ENCODE results near the gene TRPC4AP.

TRPC4AP gene

DNA sequence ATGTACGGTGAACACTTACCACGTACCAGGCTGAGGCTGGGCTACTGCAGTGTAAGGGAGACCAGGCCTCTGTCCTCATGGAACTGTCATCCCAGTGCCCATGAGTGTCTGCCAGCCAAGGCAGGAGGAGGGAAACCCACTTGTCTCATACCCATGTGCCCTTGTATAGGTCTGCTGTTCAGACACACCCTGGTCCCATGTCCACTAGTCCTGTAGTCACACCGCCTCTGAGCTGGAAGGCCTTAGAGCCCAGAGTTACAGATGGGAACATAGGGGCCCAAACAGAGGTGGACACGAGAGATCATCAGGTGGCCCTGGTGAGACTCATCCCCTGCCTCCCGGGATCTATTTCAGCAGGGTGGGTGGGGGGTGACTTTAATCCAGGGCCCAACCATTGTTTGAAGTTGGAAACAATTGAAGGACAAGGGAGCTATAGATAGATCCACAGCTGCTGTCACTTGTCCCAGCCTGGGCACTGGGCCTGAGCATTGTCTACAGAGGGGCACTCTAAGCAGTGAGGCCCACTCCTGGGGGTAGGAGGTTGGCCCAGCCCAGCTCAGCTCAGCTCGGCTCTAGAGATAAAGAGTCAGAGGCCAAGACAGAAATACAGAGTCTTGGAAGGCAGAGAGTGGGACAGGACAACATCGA, 122.3 kb downstream of the TRPC4AP start:
- DNase-seq (ENCODE audit: insufficient read length, low spot score) (no peak), FAIRE-seq (no peak)
- no peak for TF ChIP-seq POLR2A (IDR thresholded peaks at IDR 0.05; ENCODE audit: low read depth, low read length)

DNA sequence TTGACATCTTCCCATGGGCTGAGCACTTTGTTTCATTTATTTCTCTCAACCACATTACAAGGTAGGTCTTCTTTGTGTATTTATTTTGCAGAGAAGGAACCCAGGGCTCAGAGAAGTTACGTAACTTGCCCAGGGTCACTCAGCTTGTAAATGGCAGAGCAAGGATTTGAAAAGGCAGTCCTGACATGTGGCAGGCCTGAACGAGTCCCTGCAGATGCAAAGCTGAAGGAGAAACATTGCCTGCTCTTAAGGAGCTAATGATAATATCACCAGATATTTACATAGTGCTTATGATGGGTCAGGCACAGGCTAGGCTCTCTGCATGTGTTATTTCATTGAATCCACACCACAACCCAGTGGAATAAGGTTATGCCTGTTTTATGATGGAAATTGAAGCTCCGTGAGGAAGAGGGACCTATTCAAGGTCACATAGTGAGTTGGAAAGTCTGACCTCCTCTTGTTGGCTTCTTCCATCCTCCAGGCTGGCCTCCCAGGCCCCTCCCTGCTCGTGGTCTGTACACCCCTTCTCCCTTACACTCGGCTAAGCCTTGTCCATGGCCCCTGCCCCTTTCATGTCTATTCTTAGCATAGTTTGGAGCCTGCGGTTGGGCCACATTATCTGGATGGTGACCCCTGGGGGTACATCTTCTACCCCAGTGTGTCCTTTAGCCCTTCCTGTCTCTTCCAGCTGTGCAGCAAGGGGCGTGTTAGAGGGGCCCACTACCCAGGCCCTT, 124.4 kb downstream of the TRPC4AP start:
- no peak for TF ChIP-seq POLR2A (IDR thresholded peaks at IDR 0.05; ENCODE audit: low read depth, low read length)
- FAIRE-seq (no peak), DNase-seq (ENCODE audit: insufficient read length, low spot score) (no peak)

DNA sequence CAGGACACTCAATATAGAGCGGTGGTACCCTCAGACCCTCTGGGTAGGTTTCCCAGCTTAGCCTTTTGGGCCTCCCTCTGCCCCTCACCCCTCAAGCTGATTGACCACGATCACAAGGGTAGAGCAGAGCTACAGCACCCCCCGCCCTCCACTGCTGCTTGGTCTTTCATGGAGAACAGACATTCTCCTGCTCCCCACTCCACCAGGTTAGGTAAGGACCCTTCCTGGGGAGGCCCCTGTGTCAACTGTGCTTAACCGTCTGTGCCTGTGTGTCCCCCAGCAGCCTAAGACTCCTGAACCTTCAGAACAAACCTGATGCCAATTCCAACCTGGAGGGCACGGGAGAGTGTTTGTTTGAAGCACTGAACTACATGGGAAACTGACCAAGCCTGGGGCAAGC, 125.2 kb downstream of the TRPC4AP start:
- no peak for DNase-seq (ENCODE audit: insufficient read length, low spot score)
- no peak for TF ChIP-seq POLR2A (IDR thresholded peaks at IDR 0.05; ENCODE audit: low read depth, low read length)

DNA sequence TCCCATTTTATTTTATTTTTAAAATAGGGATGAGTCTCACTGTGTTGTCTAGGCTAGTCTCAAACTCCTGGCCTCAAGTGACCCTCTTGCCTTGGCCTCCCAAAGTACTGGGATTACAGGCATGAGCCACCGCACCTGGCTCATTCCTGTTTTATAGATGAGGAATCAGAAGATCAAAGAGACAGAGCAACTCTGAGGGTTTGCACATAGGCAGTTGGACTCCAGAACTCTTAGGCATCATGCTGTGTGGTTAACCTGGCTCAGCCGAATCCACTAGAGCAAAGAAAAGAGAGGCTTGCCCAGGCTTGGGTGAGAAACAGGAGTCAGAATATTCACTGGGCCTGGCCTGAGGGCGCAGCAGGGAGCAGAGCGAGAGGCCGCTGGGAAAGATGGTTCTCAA, 127.6 kb downstream of the TRPC4AP start:
- no peak for TF ChIP-seq POLR2A (IDR thresholded peaks at IDR 0.05; ENCODE audit: low read depth, low read length)
- DNase-seq (ENCODE audit: insufficient read length, low spot score) = no peak
- no peak for FAIRE-seq

More for the DNA sequence above, 125.2 kb downstream of the TRPC4AP start:
- FAIRE-seq = no peak

DNA sequence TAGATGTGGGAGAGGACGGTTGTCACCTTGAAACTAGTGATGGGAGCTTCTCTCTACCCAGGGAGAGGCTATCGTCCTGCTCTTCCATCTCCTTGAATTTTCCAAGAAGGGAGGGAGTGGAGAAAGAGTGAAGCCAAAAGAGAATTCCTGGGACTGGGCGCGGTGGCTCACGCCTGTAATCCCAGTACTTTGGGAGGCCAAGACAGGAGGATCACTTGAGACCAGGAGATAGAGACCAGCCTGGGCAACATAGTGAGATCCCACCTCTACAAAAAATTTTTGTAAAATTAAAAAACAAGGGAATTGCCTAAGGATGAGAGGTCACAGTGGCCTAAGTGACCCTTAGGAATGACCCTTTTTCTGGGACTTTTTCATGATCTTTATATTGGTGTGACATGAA, 128.1 kb downstream of the TRPC4AP start:
- no peak for FAIRE-seq
- no peak for DNase-seq (ENCODE audit: insufficient read length, low spot score)
- no peak for TF ChIP-seq POLR2A (IDR thresholded peaks at IDR 0.05; ENCODE audit: low read depth, low read length)

DNA sequence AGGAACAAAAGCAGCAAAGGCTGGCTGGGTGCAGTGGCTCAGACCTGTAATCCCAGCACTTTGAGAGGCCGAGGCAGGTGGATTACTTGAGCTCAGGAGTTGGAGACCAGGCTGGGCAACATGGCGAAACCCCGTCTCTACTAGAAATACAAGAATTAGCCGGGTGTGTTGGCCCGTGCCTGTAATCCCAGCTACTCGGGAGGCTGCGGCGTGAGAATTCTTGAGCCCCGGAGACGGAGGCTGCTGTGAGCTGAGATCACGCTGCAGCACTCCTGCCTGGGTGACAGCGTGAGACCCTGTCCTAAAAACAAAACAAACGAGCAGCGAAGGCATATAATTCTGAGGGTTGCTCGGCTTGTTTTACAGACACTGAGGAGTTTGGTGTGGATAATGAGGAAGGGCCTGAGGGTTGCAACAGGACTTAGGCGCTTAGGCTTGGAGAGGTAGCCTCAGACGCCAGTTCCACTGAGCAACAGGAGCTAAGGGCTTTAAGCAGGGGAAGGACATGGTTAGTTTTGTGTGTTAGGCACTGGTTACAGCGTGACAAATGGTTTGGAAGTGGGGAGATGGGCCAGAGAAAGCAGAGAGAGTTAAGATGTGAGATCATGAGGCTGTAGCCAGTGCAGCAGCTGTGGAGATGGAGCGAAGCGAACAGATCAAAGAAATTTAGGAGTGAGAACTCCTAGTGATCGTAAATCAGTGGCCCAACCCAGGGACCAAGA, 135.7 kb downstream of the TRPC4AP start:
- no peak for TF ChIP-seq POLR2A (IDR thresholded peaks at IDR 0.05; ENCODE audit: low read depth, low read length)
- no peak for DNase-seq (ENCODE audit: insufficient read length, low spot score)
- no peak for FAIRE-seq

DNA sequence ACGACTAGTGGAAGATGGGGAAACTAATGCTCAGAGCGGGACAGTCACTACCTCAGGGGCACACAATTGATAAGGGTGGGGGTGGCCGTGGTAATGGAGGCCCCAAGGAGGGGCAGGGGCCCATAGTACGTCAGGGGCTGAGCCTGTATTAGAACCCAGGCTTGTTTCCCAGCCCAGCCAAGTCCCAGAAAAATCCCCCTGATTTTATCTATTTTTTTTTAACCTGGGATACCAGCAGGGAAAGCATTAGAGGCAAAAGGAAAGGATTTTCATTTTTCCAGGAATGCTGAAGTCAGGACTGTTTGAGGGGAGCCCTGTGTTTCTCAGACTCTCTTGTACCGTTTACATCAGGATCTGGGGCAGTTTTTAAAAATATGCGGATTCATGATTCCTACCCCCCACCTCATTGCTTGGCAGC, 136.6 kb downstream of the TRPC4AP start:
- DNase-seq (ENCODE audit: insufficient read length, low spot score) (no peak), FAIRE-seq (no peak)
- no peak for TF ChIP-seq POLR2A (IDR thresholded peaks at IDR 0.05; ENCODE audit: low read depth, low read length)

DNA sequence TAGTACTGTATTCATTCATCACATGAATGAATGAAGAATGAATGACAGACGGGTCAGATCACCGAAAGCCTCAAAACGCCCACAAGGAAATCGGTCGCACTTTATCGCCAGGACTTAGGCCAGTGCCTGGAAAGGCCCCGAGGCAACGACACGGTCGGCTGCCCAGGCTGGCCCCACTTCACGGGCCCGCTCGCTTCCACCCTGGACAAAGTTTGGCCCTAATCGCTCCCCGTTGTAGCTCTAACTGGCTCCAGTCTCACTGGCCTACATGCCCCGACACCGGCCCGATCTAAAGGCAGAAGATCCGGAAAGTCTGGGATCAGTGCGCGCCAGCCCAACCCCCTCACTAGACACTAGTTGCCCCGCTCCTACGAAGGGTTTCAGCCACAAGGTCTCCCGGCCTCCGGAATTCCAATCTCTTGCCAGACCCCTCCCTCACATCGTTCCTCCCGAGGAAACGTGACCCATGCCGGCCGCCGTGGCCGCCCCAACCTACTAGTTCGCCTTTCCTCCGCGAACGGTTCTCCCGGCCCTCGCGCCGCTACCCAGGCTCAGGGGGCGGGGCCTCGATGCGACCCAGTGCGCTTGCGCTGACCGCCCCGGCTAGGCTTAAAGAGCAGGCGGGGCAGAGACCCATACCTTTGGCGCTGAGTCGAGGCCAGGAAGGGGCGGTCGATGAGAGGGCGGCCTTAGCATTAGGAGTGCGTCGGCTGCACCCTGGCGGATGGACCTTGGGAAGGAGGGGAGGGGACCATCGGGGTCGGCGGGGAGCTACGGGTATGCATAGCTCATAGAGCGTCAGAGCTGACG, 137.2 kb downstream of the TRPC4AP start, which contains the start of the genes GSS and MYH7B:
Gene GSS, minus strand, starts transcription at position 576 of the 810 bp plus-strand sequence. CDS start 3,954 bp downstream, outside the sequence.
Gene MYH7B, plus strand, starts transcription at position 638 of the 810 bp plus-strand sequence. CDS start 22,138 bp downstream, outside the sequence.
- DNase-seq (ENCODE audit: insufficient read length, low spot score) = peak; percentile 94
- FAIRE-seq = no peak
- TF ChIP-seq POLR2A (IDR thresholded peaks at IDR 0.05; ENCODE audit: low read depth, low read length) = peak; percentile 91

DNA sequence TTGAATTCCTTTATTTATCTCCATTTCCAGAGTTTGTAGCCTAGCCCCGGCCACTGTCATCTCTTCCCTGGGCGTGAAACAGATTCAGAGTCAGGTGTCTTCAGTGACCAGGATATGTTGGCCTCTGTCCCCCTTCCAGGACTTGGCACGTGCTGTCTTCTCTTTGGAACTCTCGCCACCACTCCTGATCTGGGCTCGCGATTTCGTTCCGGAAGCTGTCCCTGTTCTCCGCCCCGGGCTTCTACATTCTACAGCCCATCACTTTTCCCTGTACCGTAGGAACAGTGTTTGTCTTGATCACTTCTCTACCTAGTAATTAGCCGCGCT, 137.7 kb downstream of the TRPC4AP start:
- FAIRE-seq (no peak), DNase-seq (ENCODE audit: insufficient read length, low spot score) (no peak)
- TF ChIP-seq POLR2A (IDR thresholded peaks at IDR 0.05; ENCODE audit: low read depth, low read length) = no peak

DNA sequence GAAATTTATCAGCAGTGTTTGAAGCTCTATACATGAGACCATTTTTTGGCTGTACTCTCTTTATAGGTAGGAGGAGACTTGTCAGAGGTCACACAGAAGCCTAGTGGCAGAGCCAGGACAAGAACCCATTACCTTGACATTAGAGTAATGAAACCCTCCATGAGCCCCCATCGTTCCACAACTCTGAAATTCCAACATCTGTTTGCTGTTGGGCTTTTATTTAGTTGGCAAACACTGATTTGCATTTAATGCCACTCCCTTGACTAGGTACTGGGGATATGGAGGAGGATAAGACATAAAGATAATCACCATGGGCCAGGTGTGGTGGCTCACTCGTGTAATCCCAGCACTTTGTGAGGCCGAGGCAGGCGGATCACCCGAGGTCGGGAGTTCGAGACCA, 138.6 kb downstream of the TRPC4AP start:
- DNase-seq (ENCODE audit: insufficient read length, low spot score) (no peak), FAIRE-seq (no peak)
- TF ChIP-seq POLR2A (IDR thresholded peaks at IDR 0.05; ENCODE audit: low read depth, low read length) = no peak

DNA sequence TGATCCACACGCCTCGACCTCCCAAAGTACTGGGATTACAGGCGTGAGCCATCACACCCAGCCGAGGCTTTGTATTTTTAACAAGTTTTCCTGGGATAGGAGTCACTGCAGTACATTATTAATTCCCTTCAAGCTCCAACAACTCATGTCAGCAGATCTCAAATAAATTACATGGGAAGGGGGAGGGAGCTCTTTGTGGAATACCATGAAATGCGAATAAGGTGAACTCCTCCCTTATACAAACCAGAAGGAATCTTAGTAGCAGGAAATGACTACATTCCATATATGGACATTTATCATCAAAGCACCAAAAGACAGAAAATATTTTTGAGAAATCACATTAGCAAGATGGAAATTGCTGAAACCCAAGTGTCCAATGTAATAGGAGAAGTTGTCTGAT, 139.9 kb downstream of the TRPC4AP start:
- DNase-seq (ENCODE audit: insufficient read length, low spot score) = no peak
- no peak for TF ChIP-seq POLR2A (IDR thresholded peaks at IDR 0.05; ENCODE audit: low read depth, low read length)
- no peak for FAIRE-seq

All from H54 (cell line).